ENCODE data around the gene CD99.

Gene CD99, protein sequence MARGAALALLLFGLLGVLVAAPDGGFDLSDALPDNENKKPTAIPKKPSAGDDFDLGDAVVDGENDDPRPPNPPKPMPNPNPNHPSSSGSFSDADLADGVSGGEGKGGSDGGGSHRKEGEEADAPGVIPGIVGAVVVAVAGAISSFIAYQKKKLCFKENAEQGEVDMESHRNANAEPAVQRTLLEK

DNA sequence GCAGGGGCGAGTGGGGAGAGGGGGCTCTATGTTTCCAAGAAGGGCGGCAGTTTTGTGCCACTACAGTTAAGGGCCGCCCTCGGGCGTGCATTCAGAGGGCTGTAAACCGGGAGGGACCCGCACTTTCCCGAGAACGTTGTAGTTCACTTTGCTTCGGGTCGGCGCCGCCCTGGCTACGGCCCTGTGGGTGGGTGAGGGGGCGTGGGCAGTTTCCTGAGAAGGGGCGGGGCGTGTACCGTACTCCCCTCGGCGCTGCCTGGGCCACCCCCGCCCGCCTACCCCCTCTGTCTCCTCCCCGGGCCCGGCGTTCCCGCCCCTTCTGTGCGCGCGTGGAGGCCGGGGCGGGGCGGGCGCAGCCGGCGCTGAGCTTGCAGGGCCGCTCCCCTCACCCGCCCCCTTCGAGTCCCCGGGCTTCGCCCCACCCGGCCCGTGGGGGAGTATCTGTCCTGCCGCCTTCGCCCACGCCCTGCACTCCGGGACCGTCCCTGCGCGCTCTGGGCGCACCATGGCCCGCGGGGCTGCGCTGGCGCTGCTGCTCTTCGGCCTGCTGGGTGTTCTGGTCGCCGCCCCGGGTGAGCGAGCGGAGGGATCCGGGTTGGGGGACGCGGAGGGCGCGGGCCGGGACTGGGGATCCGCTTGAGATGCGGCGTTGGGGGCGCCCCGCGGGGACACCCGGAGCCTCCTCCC is at the start of gene CD99:
Gene CD99, plus strand, starts transcription at position 440 of the 687 bp plus-strand sequence. Its CDS starts 66 bp downstream, at position 506.
- peak; percentile 88 to 97 for DNase-seq (ENCODE audit: low read depth in 2 of 2)

DNA sequence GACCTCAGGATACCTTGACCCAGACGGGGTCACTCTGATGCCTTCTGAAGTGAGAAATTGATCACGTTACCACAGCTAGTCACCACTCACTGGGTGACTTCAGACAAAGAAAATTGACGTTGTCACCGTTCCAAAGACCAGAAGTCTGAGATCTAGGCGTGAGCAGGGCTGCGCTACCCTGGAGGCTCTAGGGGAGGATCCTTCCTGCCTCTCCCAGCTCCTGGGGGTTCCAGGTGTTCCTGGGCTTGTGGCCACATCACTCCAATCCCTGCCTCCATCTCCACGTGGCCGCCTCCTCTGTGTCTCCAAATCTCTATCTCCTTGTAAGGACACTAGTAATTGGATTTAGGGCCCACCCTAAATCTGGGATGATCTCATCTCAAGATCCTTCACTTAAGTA is 48.9 kb upstream of the CD99 start:
- DNase-seq (ENCODE audit: low read depth in 2 of 2): no peak

DNA sequence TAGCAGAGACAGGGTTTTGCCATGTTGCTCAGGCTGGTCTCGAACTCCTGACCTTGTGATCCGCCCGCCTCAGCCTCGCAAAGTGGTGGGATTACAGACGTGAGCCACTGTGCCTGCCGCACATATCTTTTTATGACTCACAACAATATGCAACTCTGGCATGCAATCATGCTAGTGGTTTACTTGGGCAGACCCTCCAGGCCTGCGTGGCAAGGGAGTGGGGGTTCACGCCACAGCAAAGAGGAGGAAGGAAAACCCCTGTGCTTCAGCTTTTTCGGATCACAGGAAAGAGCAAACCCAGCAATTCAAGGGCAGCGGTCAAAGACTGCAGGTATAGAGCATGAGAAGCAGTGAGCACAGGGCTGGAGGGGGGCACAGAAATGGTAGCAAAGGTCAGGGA is 48.3 kb upstream of the CD99 start:
- DNase-seq (ENCODE audit: low read depth in 2 of 2): no peak

DNA sequence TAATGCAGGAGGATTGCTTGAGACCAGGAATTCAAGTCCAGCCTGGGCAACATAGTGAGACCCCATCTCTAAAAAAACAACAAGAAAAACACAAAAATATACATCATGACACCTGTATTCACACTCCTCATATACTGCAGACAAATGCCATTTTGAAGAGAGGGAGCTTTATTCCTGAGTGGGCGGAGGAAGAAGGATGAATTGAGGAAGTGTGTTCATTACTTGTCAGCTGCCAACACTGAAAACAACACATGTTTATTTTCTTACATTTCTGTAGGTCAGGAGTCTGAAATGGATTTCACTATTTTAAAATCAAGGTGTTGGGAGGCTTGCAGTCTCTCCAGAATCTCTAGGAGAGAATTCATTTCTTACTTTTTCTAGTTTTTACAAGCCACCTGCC is 47.2 kb upstream of the CD99 start:
- DNase-seq (ENCODE audit: low read depth in 2 of 2): no peak

DNA sequence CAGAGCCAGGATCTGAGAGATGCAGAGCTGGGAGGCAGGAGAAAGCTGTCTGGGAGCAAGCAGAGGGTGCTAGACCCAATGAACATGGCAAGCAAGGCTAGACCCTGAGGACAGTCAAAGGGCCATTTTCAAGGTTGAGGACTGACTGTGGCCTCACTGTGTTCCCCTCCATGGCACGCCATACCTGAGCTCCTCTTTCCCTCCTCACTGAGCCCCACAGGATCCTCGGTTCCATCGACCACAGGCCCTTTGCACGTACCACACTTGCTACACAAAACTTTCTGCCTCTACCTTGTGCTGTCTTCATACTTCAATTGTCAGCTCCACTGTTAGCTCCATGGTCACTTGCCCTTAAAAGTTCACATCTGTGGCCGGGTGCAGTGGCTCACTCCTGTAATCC is 45.5 kb upstream of the CD99 start:
- DNase-seq (ENCODE audit: low read depth in 2 of 2): no peak

DNA sequence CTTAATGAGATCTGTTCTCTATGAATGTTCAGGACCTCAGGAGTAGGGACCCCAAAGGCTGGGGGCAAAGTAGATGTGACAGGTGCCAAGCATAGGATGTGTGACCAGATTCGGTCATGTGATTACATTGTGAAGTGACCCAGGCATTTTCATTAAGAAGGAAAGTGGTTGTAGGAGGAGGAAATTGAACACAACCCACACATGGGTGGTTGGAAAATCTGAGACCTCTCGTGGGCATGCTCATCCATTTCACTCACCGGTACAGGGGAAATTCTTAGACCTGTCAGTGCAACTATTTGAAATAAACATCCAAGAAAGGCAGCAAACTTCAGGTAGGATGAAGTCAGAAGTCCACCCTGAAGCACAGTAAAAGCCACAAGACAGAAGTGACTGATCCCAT is 43.5 kb upstream of the CD99 start:
- DNase-seq (ENCODE audit: low read depth in 2 of 2): no peak

DNA sequence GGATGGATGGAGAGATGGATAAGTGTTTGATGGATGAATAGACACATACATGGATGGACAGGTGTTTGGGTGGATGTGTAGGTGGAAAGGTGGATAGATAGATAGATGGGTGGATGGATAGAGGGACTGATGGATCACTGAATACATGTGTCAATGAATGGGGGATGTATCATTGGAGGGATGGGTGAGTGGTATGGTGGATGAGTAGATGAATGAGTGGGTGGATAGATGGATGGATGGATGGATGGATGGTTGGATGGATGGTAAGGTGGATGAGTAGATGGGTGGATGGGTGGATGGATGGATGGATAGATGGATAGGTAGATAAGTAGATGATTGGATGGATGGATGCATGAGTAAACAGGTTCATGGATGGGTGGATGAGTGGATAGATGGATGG is 41.1 kb upstream of the CD99 start:
- DNase-seq (ENCODE audit: low read depth in 2 of 2): no peak

DNA sequence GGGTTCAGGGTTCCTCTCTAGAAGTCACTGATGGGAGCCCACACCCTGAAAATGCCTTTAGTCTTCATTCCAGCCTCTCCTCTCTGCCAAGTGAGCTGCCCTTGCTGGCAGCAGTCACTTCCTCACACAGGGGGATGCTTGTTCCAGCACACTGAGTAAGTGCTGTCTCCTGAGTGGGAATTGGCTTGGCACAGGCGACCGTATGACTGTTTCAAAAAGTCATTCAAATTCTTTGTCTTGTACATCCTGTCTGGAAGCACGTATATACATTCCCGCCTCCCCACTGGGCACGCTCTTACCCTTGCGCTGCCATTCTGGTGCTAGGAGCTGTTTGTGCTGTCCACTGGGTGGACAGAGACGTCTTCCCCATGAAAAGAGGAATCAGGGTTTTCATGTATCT is 40.2 kb upstream of the CD99 start:
- DNase-seq (ENCODE audit: low read depth in 2 of 2): no peak

DNA sequence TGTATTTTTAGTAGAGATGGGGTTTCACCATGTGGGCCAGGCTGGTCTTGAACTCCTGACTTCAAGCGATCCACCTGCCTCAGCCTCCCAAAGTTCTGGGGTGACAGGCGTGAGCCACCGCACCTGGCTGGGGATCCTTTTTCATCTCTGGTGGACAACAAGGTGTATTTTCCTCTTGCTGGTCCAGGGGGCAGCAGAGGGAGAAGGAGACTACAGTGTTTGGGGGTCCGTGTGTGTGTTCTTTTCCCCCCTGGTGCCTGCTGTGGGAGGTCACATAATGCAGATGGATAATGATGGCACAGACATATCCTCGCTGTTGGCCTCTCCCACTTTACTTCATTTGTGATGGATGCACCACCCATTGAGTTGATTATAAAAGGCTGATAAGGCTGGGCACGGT is 39.0 kb upstream of the CD99 start:
- DNase-seq (ENCODE audit: low read depth in 2 of 2): no peak

DNA sequence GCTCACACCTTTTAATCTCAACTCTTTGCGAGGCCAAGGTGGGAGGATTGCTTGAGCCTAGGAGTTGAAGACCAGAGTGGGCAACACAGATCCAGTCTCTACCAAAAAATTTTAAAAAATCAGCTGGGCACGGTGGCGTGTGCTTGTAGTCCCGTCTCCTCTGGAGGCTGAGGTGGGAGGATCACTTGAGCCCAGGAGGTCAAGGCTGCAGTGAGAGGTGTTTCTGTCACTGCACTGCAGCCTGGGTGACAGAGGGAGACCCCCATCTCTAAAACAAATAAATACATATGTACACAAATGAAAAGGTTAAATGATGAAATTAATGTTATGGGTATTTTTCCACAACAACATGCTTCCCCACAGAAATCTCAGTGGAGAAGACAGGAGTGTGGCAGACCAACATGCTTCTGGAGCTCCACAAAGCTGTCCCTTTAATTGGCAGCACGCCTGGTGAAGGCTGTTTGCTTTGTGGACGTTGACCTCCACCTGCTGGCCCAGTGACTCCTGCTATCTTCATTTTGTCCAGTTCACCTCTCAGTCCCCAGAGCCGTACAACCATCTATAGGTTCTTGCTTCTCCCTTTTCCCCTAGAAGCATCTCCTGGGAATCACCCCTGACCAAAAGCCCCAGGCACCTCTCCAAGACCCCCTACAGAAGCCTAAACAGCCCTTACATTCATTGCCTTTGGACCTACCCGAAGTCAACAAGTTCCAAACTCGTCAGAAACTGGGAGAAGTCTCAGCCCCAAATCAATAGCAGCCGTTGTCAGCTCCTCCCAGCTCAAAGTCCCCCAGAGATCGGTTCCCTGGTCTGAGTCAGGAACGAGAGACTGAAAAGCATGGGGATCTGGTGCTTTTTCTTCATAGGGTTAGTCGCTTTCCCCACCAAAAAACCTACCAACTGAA is 36.4 kb upstream of the CD99 start:
- DNase-seq (ENCODE audit: low read depth in 2 of 2): no peak

DNA sequence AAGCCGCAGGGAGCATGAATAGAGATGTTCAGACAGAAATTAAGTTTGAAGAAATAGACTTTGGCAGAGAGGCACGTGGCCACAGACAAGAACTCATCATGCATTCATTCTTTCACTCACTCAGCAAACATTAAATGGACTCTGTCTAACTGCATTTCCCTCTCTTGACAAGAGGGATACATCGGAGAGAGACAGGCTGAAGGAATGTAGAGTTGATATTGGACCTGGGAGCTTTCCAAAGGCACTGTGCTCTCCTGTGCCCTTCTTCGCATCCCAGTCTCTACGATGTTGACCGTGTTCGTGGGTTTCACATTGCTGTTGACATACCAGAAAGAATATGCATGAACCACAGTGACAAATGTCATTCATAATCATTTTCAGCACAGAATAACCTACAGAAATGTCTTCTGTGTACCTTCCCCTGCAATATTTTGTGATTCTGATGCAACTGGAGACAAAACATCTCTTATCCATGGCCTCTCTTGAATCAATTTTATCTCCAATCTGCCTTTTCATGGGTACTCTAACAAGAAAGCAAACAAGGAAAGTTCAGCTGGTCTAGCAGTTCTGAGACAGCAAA is 34.7 kb upstream of the CD99 start:
- DNase-seq (ENCODE audit: low read depth in 2 of 2): no peak

DNA sequence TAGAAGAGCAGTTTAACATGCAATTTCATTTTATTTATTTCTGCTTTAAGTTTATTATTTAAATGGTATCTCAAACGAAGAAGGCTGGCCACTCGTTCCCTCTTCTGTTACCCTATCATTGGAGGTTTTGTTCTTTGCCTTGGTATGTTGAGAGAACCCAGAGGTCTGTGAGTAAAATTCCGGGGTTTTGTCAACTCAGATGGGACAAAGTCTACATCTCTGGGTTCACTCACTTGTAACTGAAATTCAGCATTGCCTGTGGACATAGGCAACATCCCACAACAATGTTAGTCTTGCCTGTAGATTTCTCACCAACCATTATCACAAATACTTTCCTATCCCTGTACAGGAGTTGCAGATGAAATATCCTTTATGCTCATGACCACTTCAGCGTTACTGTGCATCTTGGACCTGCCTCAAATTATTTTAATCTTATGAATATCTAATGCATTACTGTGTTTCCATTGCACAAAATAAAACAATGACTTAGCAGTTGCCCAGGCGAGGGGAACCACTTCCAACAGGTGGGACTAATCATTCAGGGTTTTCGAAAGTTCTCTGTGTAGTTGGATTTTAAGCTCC is 33.5 kb upstream of the CD99 start:
- DNase-seq (ENCODE audit: low read depth in 2 of 2): no peak

DNA sequence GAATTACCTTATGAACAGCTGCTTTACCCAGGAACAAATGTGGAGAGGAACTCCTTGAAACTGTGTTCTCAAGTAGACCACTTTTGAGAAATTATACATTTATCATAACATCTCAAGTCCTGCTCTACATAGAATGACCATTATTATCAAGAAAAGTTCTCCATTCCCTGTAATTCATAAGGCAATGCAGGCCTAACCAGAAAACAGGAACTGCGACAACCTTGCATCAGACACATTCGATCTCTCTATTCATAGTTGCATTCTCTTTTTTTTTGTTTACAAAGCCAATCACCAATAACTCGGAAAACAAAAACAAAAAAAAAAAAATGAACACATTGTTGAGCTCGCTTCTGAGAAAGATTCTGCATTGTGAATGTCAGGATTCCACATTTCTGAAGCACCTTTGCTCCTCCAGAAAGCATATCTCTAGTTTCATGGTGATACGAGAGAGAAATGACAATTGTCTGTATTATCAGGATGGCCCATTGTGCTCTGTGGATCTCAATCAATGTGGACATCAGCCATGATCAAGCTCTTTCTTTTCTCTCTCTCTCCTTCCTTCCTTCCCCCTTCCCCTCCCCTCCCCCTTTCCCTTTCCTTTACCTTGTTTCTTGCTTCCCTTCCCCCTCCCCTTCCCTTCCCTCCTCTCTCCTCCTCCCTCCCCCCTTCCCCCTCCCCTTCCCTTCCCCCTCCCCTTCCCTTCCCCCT is 32.4 kb upstream of the CD99 start:
- DNase-seq (ENCODE audit: low read depth in 2 of 2): no peak

DNA sequence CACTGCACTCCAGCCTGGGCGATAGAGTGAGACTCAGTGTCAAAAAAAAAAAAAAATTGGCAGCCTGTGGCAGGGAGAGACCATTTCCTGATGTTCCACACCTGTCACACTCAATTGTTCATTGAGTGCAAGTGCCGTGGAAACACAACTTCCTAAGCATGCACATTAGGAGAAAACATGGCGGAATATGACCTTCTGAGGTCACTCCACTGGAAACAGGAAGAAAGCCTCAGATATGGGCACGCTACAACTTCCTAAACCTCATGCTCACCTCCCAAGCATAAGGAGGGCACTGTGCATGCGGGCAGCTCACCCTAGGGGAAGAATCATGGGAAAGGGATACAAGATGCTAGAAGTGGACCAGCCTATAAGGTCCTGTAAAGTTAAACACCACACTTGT is 28.5 kb upstream of the CD99 start:
- no peak for DNase-seq (ENCODE audit: low read depth in 2 of 2)

DNA sequence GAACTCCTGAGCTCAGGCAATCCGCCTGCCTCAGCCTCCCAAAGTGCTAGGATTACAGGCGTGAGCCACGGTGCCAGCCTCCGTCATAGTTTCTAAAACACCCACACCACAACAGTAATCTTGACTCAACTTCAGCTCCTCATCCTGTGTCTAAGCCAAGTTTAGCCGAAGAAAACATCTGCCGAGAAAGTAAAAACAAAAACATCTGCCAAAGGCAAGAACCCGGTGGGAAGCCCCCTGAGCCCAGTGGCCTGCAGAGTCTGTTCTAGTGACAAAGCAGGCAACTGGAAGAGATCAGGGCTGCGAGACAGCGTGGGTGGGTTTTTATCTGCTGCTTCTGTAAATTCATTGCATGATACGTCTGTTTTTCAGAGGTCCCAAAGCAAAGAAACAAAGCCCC is 26.6 kb upstream of the CD99 start:
- no peak for DNase-seq (ENCODE audit: low read depth in 2 of 2)

DNA sequence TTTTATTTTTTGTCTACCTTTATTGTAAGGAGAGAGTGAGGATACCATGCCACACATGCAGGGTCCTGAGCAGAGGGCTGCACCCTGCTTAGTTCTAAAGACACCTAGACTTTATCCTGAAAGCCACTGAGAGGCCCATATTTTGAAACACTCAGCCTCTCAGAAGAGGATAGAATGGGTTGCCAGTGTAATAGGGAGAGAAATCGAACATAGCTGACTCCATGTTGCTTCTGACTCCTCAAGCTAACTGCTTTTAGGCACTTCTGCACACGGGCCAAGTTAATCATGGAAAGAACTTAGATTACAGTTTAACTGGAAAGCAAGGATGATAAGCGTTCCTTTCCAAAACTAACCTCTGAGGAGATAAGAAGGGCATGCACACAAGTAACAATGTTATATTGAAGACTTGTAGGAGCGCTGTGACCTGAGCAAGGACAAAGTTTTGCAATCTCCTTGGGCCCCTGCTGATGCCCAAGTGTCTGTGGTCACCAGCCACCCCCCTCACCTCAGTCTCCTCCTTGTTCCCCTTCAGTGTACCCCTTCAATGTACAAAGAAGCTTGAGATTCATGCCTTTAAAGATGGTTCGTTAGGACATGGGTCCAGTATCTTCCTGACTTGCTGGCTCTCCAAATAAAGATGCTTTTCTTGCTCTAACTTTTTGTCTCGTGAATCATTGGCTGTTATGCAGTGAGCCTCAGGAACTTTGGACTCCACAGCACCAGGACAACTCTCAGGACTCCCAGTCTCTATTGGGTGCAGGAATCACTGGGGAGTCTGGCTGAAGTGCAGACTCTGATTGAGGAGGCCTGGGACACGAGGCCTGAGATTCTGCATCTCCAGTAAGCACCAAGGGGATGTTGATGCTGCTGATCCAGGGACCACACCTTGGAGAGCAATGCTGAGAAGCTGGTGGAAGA is 25.4 kb upstream of the CD99 start:
- no peak for DNase-seq (ENCODE audit: low read depth in 2 of 2)

DNA sequence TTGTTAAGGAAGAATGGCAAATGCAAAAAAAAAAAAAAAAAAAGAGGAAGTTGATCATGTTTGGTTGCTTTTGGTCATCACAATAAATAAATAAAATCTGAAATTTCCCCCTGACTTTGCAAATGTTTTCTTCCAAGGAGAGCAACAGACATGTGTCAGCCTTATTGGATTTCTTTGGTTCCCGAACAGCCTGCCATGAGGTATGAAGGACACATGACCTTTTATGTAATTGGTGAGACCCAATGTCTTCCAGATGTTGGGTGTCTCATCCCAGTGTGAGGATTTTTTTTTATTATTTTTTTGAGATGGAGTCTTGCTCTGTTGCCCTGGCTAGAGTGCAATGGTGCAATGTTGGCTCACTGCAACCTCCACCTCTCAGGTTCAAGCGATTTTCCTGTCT is 24.6 kb upstream of the CD99 start:
- DNase-seq (ENCODE audit: low read depth in 2 of 2): no peak

DNA sequence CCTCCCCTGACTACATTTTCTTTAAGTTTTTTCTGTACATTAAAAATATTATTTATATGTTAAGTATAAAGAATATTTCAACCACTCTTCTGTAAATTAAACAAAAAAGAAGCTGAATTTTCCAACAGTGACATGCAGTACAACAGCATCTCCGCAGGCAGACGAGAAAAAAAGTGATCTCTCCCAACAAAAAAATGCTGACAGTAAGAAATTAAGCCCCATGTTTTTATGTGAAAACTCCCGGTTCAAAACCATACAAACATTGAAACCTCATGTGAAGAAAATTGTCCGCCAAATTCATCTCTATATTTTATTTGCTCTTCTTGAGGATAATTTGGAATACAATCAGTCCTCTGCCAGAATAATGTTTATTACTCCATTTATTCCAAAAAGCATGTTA is 20.1 kb upstream of the CD99 start:
- DNase-seq (ENCODE audit: low read depth in 2 of 2): no peak

DNA sequence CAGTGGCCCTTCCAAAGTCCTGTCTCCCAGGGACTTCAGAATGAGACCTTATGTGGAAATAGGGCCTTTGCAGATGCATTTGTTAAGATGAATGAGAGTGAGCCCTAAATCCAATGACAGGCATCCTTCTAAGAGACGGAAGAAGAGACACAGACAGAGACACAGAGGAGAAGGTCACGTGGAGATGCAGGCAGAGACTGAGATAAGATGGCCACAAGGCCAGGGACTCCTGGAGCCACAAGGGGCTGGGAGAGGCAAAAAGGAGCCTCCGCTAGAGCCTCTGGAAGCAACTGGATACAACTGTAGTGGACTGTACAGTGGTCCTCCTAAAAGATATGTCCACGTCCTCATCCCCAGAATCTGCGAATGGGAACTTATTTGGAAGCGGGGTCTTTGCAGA is 19.0 kb upstream of the CD99 start:
- DNase-seq (ENCODE audit: low read depth in 2 of 2): no peak

DNA sequence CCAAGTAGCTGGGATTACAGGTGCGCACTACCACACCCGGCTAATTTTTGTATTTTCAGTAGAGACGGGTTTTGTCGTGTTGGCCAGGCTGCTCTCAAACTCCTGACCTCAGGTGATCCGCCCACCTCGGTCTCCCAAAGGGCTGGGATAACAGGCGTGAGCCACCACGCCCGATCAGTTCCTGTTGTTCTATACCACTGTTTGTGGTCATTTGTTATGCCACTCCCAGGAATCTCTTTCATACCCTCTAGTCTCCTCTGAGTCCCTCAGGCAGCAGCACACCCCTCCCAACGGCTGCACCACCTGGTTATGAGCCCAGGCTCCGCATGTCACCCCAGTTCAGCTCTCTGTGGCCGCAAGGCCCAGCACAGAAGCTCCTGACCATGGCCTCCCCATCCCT is 17.5 kb upstream of the CD99 start:
- no peak for DNase-seq (ENCODE audit: low read depth in 2 of 2)

All from stimulated activated CD8-positive, alpha-beta memory T cell treated with anti-CD3 and anti-CD28 coated beads, Interleukin-7, amount 100 ng/mL, for 4 hours (primary cell).